SK-N-SH (cell line): ENCODE data around the gene SMARCD2. TPM values are rescaled to one million over a fixed set of nuclear protein-coding genes. Genes with fewer than 3 reads are reported as not detected.

Experiments used
- CTCF ChIA-PET: fragments of 300-600, 350-600 bp; formaldehyde crosslinking; extraction: SDS; loops from one replicate; lab custom pipeline; 2021; lab: Yijun Ruan, JAX
- POLR2A ChIA-PET: fragments of 350-600 bp; sonication (Branson Sonifier 250); formaldehyde crosslinking; extraction: SDS; loops from one replicate; lab custom pipeline; 2020; ENCODE audit warnings: antibody characterized with exemption, inconsistent platforms; lab: Yijun Ruan, JAX
- DNase-seq: peaks from one replicate; pipeline ENCODE4 v3.0.0; 2012
- H2AFZ ChIP-seq: fragments of 200-600 bp; sonication (generic); 2 replicates; pipeline ENCODE4 v1.8.1; 2016; ENCODE audit warnings: antibody characterized with exemption, mild to moderate bottlenecking, low read depth
- H3F3A ChIP-seq: fragments of 200-600 bp; sonication (generic); replicated peaks from 2 replicates; pipeline ENCODE3; 2016; ENCODE audit warnings: antibody characterized with exemption, mild to moderate bottlenecking; ENCODE audit not compliant: insufficient read depth
- H3K27ac ChIP-seq, 2 experiments: fragments of 200-500 bp in 1 of 2; fragments of 200-600 bp in 1 of 2; sonication (Bioruptor generic) in 1 of 2; sonication (generic), shearing (Covaris generic) in 1 of 2; 2 replicates each; pipeline versions ENCODE4 v1.5.1 to v1.6.1; 2014 to 2016; ENCODE audit warnings: low read depth in 2 of 2, inconsistent platforms in 1 of 2, low read length in 1 of 2, mild to moderate bottlenecking in 1 of 2, mixed read lengths in 1 of 2
- H3K27me3 ChIP-seq: fragments of 200-600 bp; sonication (generic), shearing (Covaris generic); 2 replicates; pipeline ENCODE4 v1.6.1; 2016; ENCODE audit warnings: mixed run types; ENCODE audit not compliant: insufficient read depth
- H3K36me3 ChIP-seq, 2 experiments: fragments of 200-500 bp in 1 of 2; fragments of 200-600 bp in 1 of 2; sonication (Bioruptor generic) in 1 of 2; sonication (generic) in 1 of 2; replicated peaks in 1 of 2; 2 replicates each; pipeline versions ENCODE3 to v1.5.1; 2014 to 2016; ENCODE audit warnings: low read length in 1 of 2, mild to moderate bottlenecking in 1 of 2; ENCODE audit not compliant: insufficient read depth in 2 of 2, control insufficient read depth in 1 of 2
- H3K4me1 ChIP-seq, 2 experiments: fragments of 200-500 bp in 1 of 2; fragments of 200-600 bp in 1 of 2; sonication (Bioruptor generic) in 1 of 2; sonication (generic), shearing (Covaris generic) in 1 of 2; 2 replicates each; pipeline versions ENCODE4 v1.5.1 to v1.6.1; 2014 to 2016; ENCODE audit warnings: low read depth in 1 of 2, low read length in 1 of 2, mixed run types in 1 of 2; ENCODE audit not compliant: insufficient read depth in 2 of 2, control insufficient read depth in 1 of 2
- H3K4me2 ChIP-seq: fragments of 200-600 bp; sonication (generic), shearing (Covaris generic); 2 replicates; pipeline ENCODE4 v1.6.1; 2017; ENCODE audit warnings: mixed run types
- H3K4me3 ChIP-seq, 2 experiments: fragments of 200-500 bp in 1 of 2; fragments of 200-600 bp in 1 of 2; sonication (Bioruptor generic) in 1 of 2; sonication (generic), shearing (Covaris generic) in 1 of 2; 2 replicates each; pipeline versions ENCODE4 v1.5.1 to v1.8.1; 2014 to 2016; ENCODE audit warnings: low read depth in 2 of 2, inconsistent platforms in 1 of 2, low read length in 1 of 2, mild to moderate bottlenecking in 1 of 2, mixed read lengths in 1 of 2, moderate library complexity in 1 of 2
- H3K79me2 ChIP-seq: fragments of 200-600 bp; sonication (generic); 2 replicates; pipeline ENCODE4 v1.8.1; 2017; ENCODE audit warnings: mild to moderate bottlenecking; ENCODE audit not compliant: insufficient read depth
- H3K9ac ChIP-seq: fragments of 200-600 bp; sonication (generic); 2 replicates; pipeline ENCODE4 v1.6.1; 2017; ENCODE audit warnings: mixed run types
- H3K9me2 ChIP-seq: fragments of 200-600 bp; sonication (generic); 2 replicates; pipeline ENCODE4 v1.6.1; 2017; ENCODE audit warnings: mixed run types
- H3K9me3 ChIP-seq: fragments of 200-600 bp; sonication (generic); 2 replicates; pipeline ENCODE4 v1.6.1; 2017; ENCODE audit warnings: mixed run types, mild to moderate bottlenecking, moderate library complexity
- H4K20me1 ChIP-seq: fragments of 200-600 bp; sonication (generic); 2 replicates; pipeline ENCODE4 v1.6.1; 2017; ENCODE audit warnings: mild to moderate bottlenecking, mixed run types; ENCODE audit not compliant: insufficient read depth
- EZH2phosphoT487 ChIP-seq: fragments of 200-600 bp; sonication (generic); IDR thresholded peaks from 2 replicates; pipeline ENCODE4 v1.6.1; 2017; ENCODE audit warnings: low read depth, mixed run types, mild to moderate bottlenecking, antibody characterized with exemption, moderate library complexity, borderline replicate concordance
- FOSL2 ChIP-seq: IDR thresholded peaks from 2 replicates; pipeline ENCODE4 v1.4.0; 2012; ENCODE audit warnings: low read depth, mild to moderate bottlenecking, moderate library complexity, borderline replicate concordance
- FOXM1 ChIP-seq: IDR thresholded peaks from 2 replicates; pipeline ENCODE4 v1.4.0; 2012; ENCODE audit warnings: low read depth, mild to moderate bottlenecking
- GABPA ChIP-seq: IDR thresholded peaks from 2 replicates; pipeline ENCODE4 v1.4.0; 2012; ENCODE audit warnings: low read depth, mild to moderate bottlenecking
- JUND ChIP-seq: IDR thresholded peaks from 2 replicates; pipeline ENCODE4 v1.4.0; 2012
- MEF2A ChIP-seq: IDR thresholded peaks from 2 replicates; pipeline ENCODE4 v1.4.0; 2012; ENCODE audit warnings: low read depth, borderline replicate concordance
- NRF1 ChIP-seq: IDR thresholded peaks from 2 replicates; pipeline ENCODE4 v1.6.1; 2012; ENCODE audit warnings: low read depth, mild to moderate bottlenecking, low read length
- RAD21 ChIP-seq: IDR thresholded peaks from 2 replicates; pipeline ENCODE4 v1.6.1; 2012; ENCODE audit warnings: mild to moderate bottlenecking, low read length
- RXRA ChIP-seq: IDR thresholded peaks from 2 replicates; pipeline ENCODE4 v1.4.0; 2012; ENCODE audit warnings: low read depth, mild to moderate bottlenecking, borderline replicate concordance
- SIN3A ChIP-seq: IDR thresholded peaks from 2 replicates; pipeline ENCODE4 v1.6.1; 2012; ENCODE audit warnings: low read depth, mild to moderate bottlenecking, low read length, moderate library complexity, borderline replicate concordance
- TCF12 ChIP-seq: IDR thresholded peaks from 2 replicates; pipeline ENCODE4 v1.4.0; 2012
- TEAD4 ChIP-seq: IDR thresholded peaks from 2 replicates; pipeline ENCODE4 v1.4.0; 2012; ENCODE audit warnings: mild to moderate bottlenecking, borderline replicate concordance; ENCODE audit not compliant: insufficient read depth
- WGBS: methylation state at CpG from one replicate; pipeline ENCODE4 v1.1.6; 2017; ENCODE audit warnings: low lambda C conversion rate; 5-methylcytosine and 5-hydroxymethylcytosine counted together
- polyA plus RNA-seq, 3 experiments: library from polyadenylated mRNA; depleted of rRNA; stranded (reverse); fragments of >200 nt; gene quantifications; 2 replicates each; pipeline ENCODE4 v1.2.3, GENCODE V29; 2012
- TF ChIP-seq, protein P1 (sequence below): fragments of 200-600 bp; sonication (generic); IDR thresholded peaks from 2 replicates; pipeline ENCODE4 v1.6.1; 2017; ENCODE audit warnings: antibody characterized with exemption, mild to moderate bottlenecking, moderate library complexity
- TF ChIP-seq, protein P2 (sequence below): IDR thresholded peaks from 2 replicates; pipeline ENCODE4 v1.4.0; 2012; ENCODE audit warnings: low read depth, borderline replicate concordance
- TF ChIP-seq, protein P3 (sequence below): fragments of 150-350 bp; IDR thresholded peaks from 2 replicates; pipeline ENCODE4 v1.6.1; 2016; ENCODE audit warnings: mild to moderate bottlenecking, low read depth, low read length
- TF ChIP-seq, protein P4 (sequence below): IDR thresholded peaks from 2 replicates; pipeline ENCODE4 v1.6.1; 2012; ENCODE audit warnings: mild to moderate bottlenecking, low read depth, low read length, moderate library complexity

Gene SMARCD2
- polyA plus RNA-seq, 1 of the 3 experiments (the other 2 are of a cell fraction), result 89.1 TPM

DNA sequence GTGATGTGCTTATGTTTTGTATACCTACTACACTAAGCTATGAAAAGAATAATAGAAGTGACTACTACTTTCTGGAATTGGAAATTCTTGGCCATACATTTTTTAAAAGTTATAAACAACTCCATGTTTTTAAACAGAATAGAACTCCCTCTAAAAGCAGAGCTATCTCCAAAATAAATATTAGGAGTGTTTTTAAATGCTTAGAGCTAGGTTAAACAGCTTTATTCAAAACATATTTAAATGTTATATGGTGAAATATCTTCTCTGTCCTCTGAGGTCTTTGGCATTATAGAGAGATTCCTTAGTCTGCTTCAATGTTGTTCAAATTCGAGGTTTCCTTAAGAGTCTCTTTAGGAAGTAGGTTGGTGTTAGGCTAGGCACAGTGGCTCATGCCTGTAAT lies 38.2 kb downstream of the SMARCD2 start:
- H3K79me2 ChIP-seq, result peaks cover 68% of the 10 kb centered on the region
- ChIA-PET CTCF (interaction anchor here (0.7 to 2.4 kb wide), 9 partner anchors 14 to 192 kb away, joined by 3 to 9 read pairs (median 4); partner anchors contain the start of genes CCDC47 and DDX42), POLR2A (interaction anchor here (1.0 kb wide), 1 partner anchor 10 kb away, joined by 3 read pairs; no protein-coding TSS in a partner anchor)
- H2AFZ ChIP-seq, result no peak overlapping the region
- peaks cover 80 to 99% of the 10 kb centered on the region in 2 experiments for H3K36me3 ChIP-seq
- no peaks in the 10 kb centered on the region for H3K9me3 ChIP-seq
- DNase-seq, result no peak
- H3K27ac ChIP-seq, result no peak overlapping the region
- TF ChIP-seq FOXM1 (no peak), RAD21 (no peak), JUND (no peak), GABPA (no peak), NRF1 (no peak), TEAD4 (no peak), RXRA (no peak), FOSL2 (no peak), SIN3A (no peak), MEF2A (no peak), EZH2phosphoT487 (no peak), TCF12 (no peak)
- TF ChIP-seq, protein P1, sequence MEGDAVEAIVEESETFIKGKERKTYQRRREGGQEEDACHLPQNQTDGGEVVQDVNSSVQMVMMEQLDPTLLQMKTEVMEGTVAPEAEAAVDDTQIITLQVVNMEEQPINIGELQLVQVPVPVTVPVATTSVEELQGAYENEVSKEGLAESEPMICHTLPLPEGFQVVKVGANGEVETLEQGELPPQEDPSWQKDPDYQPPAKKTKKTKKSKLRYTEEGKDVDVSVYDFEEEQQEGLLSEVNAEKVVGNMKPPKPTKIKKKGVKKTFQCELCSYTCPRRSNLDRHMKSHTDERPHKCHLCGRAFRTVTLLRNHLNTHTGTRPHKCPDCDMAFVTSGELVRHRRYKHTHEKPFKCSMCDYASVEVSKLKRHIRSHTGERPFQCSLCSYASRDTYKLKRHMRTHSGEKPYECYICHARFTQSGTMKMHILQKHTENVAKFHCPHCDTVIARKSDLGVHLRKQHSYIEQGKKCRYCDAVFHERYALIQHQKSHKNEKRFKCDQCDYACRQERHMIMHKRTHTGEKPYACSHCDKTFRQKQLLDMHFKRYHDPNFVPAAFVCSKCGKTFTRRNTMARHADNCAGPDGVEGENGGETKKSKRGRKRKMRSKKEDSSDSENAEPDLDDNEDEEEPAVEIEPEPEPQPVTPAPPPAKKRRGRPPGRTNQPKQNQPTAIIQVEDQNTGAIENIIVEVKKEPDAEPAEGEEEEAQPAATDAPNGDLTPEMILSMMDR, result no peak
- TF ChIP-seq, protein P2, sequence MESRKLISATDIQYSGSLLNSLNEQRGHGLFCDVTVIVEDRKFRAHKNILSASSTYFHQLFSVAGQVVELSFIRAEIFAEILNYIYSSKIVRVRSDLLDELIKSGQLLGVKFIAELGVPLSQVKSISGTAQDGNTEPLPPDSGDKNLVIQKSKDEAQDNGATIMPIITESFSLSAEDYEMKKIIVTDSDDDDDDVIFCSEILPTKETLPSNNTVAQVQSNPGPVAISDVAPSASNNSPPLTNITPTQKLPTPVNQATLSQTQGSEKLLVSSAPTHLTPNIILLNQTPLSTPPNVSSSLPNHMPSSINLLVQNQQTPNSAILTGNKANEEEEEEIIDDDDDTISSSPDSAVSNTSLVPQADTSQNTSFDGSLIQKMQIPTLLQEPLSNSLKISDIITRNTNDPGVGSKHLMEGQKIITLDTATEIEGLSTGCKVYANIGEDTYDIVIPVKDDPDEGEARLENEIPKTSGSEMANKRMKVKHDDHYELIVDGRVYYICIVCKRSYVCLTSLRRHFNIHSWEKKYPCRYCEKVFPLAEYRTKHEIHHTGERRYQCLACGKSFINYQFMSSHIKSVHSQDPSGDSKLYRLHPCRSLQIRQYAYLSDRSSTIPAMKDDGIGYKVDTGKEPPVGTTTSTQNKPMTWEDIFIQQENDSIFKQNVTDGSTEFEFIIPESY, result no peak
- TF ChIP-seq, protein P3, sequence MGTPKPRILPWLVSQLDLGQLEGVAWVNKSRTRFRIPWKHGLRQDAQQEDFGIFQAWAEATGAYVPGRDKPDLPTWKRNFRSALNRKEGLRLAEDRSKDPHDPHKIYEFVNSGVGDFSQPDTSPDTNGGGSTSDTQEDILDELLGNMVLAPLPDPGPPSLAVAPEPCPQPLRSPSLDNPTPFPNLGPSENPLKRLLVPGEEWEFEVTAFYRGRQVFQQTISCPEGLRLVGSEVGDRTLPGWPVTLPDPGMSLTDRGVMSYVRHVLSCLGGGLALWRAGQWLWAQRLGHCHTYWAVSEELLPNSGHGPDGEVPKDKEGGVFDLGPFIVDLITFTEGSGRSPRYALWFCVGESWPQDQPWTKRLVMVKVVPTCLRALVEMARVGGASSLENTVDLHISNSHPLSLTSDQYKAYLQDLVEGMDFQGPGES, result no peak
- TF ChIP-seq, protein P4, sequence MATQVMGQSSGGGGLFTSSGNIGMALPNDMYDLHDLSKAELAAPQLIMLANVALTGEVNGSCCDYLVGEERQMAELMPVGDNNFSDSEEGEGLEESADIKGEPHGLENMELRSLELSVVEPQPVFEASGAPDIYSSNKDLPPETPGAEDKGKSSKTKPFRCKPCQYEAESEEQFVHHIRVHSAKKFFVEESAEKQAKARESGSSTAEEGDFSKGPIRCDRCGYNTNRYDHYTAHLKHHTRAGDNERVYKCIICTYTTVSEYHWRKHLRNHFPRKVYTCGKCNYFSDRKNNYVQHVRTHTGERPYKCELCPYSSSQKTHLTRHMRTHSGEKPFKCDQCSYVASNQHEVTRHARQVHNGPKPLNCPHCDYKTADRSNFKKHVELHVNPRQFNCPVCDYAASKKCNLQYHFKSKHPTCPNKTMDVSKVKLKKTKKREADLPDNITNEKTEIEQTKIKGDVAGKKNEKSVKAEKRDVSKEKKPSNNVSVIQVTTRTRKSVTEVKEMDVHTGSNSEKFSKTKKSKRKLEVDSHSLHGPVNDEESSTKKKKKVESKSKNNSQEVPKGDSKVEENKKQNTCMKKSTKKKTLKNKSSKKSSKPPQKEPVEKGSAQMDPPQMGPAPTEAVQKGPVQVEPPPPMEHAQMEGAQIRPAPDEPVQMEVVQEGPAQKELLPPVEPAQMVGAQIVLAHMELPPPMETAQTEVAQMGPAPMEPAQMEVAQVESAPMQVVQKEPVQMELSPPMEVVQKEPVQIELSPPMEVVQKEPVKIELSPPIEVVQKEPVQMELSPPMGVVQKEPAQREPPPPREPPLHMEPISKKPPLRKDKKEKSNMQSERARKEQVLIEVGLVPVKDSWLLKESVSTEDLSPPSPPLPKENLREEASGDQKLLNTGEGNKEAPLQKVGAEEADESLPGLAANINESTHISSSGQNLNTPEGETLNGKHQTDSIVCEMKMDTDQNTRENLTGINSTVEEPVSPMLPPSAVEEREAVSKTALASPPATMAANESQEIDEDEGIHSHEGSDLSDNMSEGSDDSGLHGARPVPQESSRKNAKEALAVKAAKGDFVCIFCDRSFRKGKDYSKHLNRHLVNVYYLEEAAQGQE, result no peak
- no peak overlapping the region for H3K4me3 ChIP-seq
- WGBS, result 95% methylated on average over 1 of the region's 1 CpG
- no peak overlapping the region for H3K9ac ChIP-seq
- H3K4me1 ChIP-seq, result no peaks in the 10 kb centered on the region
- H3K27me3 ChIP-seq, result no peaks in the 10 kb centered on the region
- H3K9me2 ChIP-seq, result no peaks in the 10 kb centered on the region
- H4K20me1 ChIP-seq, result 0 out of 2 replicates have a peak, but pooled peaks cover 1% of the 10 kb centered on the region
- no peak overlapping the region for H3K4me2 ChIP-seq
- H3F3A ChIP-seq, result peaks cover 16% of the 10 kb centered on the region
